Kidney capillary endothelial cell (primary cell): ENCODE data around the gene MRM3.
"Not testable (repeated sequence)": the region's sequence is repeated elsewhere in the genome, so short reads cannot be mapped to it uniquely, and the experiment has no call there.

ENCODE experiments used
- DNase-seq: peaks from one replicate; pipeline ENCODE4 v3.0.0-alpha.2; 2018; ENCODE audit warnings: low spot score

Gene MRM3

GRCh38 chr17:795721-796120 lies 13.6 kb downstream of the MRM3 start:
- no peak for DNase-seq

- DNase-seq = no peak
Measured at GRCh38 chr17:796609-797008, 14.5 kb downstream of the MRM3 start.

GRCh38 chr17:797236-797840 lies 15.2 kb downstream of the MRM3 start:
- DNase-seq = no peak

GRCh38 chr17:798246-798645 lies 16.1 kb downstream of the MRM3 start:
- no peak for DNase-seq

GRCh38 chr17:799261-799660 lies 17.1 kb downstream of the MRM3 start:
- no peak for DNase-seq

GRCh38 chr17:800446-801242 lies 18.5 kb downstream of the MRM3 start:
- no peak for DNase-seq

- DNase-seq = no peak
Measured at GRCh38 chr17:801660-802059, 19.5 kb downstream of the MRM3 start.

- DNase-seq = no peak
Measured at GRCh38 chr17:802481-802880, 20.3 kb downstream of the MRM3 start.

GRCh38 chr17:802901-803881 lies 21.0 kb downstream of the MRM3 start:
- DNase-seq = no peak

GRCh38 chr17:804541-805435 lies 22.6 kb downstream of the MRM3 start:
- DNase-seq = no peak

GRCh38 chr17:805886-806285 lies 23.7 kb downstream of the MRM3 start:
- DNase-seq = not testable (repeated sequence)

GRCh38 chr17:806346-806745 lies 24.2 kb downstream of the MRM3 start:
- DNase-seq = no peak

- DNase-seq = no peak
Measured at GRCh38 chr17:806781-807522, 24.8 kb downstream of the MRM3 start.

- no peak for DNase-seq
Measured at GRCh38 chr17:807523-808294, 25.6 kb downstream of the MRM3 start.

- no peak for DNase-seq
Measured at GRCh38 chr17:811051-811784, 29.1 kb downstream of the MRM3 start.

GRCh38 chr17:812638-813204 lies 30.6 kb downstream of the MRM3 start:
- DNase-seq = no peak

GRCh38 chr17:814371-814770 lies 32.2 kb downstream of the MRM3 start:
- no peak for DNase-seq

GRCh38 chr17:819251-819650 lies 37.1 kb downstream of the MRM3 start:
- no peak for DNase-seq

- DNase-seq = no peak
Measured at GRCh38 chr17:823501-823902, 41.3 kb downstream of the MRM3 start.
